Karpas-422 (cell line): ENCODE data around the gene CEACAM16. TPM values are rescaled to one million over a fixed set of nuclear protein-coding genes. Genes with fewer than 3 reads are reported as not detected.

ENCODE experiments used
- DNase-seq: peaks from one replicate; pipeline ENCODE4 v3.0.0-alpha.2; 2015
- H2AFZ ChIP-seq: fragments of 200-600 bp; sonication (generic); 2 replicates; pipeline ENCODE4 v1.6.1; 2014; ENCODE audit warnings: antibody characterized with exemption, low read length, mixed read lengths
- H3K27ac ChIP-seq: fragments of 200-600 bp; sonication (generic); 2 replicates; pipeline ENCODE4 v1.5.1; 2014; ENCODE audit warnings: mild to moderate bottlenecking, low read length, moderate library complexity
- H3K27me3 ChIP-seq: fragments of 200-600 bp; sonication (generic); 2 replicates; pipeline ENCODE4 v1.6.1; 2014; ENCODE audit warnings: low read length, mixed read lengths
- H3K36me3 ChIP-seq: fragments of 200-600 bp; sonication (generic); 2 replicates; pipeline ENCODE4 v1.6.1; 2014; ENCODE audit warnings: low read length, mixed read lengths; ENCODE audit not compliant: insufficient read depth
- H3K4me1 ChIP-seq: fragments of 200-600 bp; sonication (generic); 2 replicates; pipeline ENCODE4 v1.6.1; 2014; ENCODE audit warnings: mild to moderate bottlenecking, low read length, mixed read lengths
- H3K4me2 ChIP-seq: fragments of 200-600 bp; sonication (generic); 2 replicates; pipeline ENCODE4 v1.6.1; 2014; ENCODE audit warnings: low read length, low read depth, mild to moderate bottlenecking; ENCODE audit not compliant: poor library complexity, severe bottlenecking
- H3K4me3 ChIP-seq: fragments of 200-600 bp; sonication (generic); 2 replicates; pipeline ENCODE4 v1.5.1; 2014; ENCODE audit warnings: mild to moderate bottlenecking, antibody characterized with exemption, low read length, mixed read lengths
- H3K79me2 ChIP-seq: fragments of 200-600 bp; sonication (generic); 2 replicates; pipeline ENCODE4 v1.6.1; 2014; ENCODE audit warnings: mild to moderate bottlenecking, low read length, mixed read lengths
- H3K9ac ChIP-seq: fragments of 200-600 bp; sonication (generic); 2 replicates; pipeline ENCODE4 v1.6.0; 2014; ENCODE audit warnings: low read length
- H3K9me2 ChIP-seq: fragments of 200-600 bp; sonication (generic), shearing (Covaris generic); replicated peaks from 2 replicates; pipeline ENCODE4 v1.6.0; 2014; ENCODE audit warnings: mild to moderate bottlenecking, low read length, moderate library complexity; ENCODE audit not compliant: insufficient read depth
- H3K9me3 ChIP-seq: fragments of 300-700, 200-600 bp; sonication (generic); 2 replicates; pipeline ENCODE4 v1.6.1; 2014; ENCODE audit warnings: low read length, mixed read lengths
- H4K20me1 ChIP-seq: fragments of 200-600 bp; sonication (generic); 2 replicates; pipeline ENCODE4 v1.6.1; 2014; ENCODE audit warnings: mild to moderate bottlenecking, antibody characterized with exemption, low read length, low read depth; ENCODE audit not compliant: insufficient read depth
- total RNA-seq: library from RNA; depleted of rRNA; stranded (reverse); fragments of >200 nt; shearing (Covaris generic); gene quantifications from 2 replicates; pipeline ENCODE4 v1.2.3, GENCODE V29; 2014; ENCODE audit warnings: low replicate concordance

Gene CEACAM16
- total RNA-seq, 1 experiment from 2014 or later: not detected

- no peak overlapping the region for H3K27ac ChIP-seq
Measured at GRCh38 chr19:44692379-44692721, 6.6 kb upstream of the CEACAM16 start.

DNA sequence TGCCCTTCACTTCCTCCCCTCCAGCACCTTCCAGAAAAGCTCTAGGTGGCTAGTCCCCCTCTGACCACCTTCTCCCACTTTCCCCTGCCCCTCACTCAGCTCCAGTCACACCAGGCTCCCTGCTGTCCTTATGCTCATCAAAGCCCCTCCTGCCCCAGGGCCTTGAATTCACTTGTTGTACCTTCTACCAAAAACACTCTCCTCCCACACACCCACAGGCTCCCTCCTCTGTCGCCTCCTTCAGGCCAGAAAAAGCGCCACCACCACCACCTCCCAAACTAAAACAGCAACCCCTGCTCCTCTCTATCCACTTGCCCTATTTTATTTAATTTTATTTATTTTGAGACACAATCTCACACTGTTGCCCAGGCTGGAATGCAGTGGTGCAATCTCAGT is 4.8 kb upstream of the CEACAM16 start:
- no peaks in the 10 kb centered on the region for H3K4me1 ChIP-seq
- no peak for DNase-seq
- H3K4me2 ChIP-seq: no peak overlapping the region
- H3K27me3 ChIP-seq: no peaks in the 10 kb centered on the region
- H3K79me2 ChIP-seq: no peaks in the 10 kb centered on the region
- no peaks in the 10 kb centered on the region for H3K9me2 ChIP-seq
- no peaks in the 10 kb centered on the region for H3K36me3 ChIP-seq
- H3K27ac ChIP-seq: no peak overlapping the region
- H3K9me3 ChIP-seq: no peaks in the 10 kb centered on the region
- H3K4me3 ChIP-seq: no peak overlapping the region
- no peak overlapping the region for H2AFZ ChIP-seq
- no peak overlapping the region for H3K9ac ChIP-seq
- H4K20me1 ChIP-seq: no peaks in the 10 kb centered on the region

More at GRCh38 chr19:44692379-44692721, 6.6 kb upstream of the CEACAM16 start:
- no peaks in the 10 kb centered on the region for H4K20me1 ChIP-seq
- no peak for DNase-seq
- no peak overlapping the region for H3K9ac ChIP-seq
- H3K27me3 ChIP-seq: no peaks in the 10 kb centered on the region
- H3K4me3 ChIP-seq: no peak overlapping the region
- no peaks in the 10 kb centered on the region for H3K79me2 ChIP-seq
- H3K36me3 ChIP-seq: no peaks in the 10 kb centered on the region
- H2AFZ ChIP-seq: no peak overlapping the region
- H3K4me1 ChIP-seq: no peaks in the 10 kb centered on the region
- H3K4me2 ChIP-seq: no peak overlapping the region
- H3K9me3 ChIP-seq: no peaks in the 10 kb centered on the region
- no peaks in the 10 kb centered on the region for H3K9me2 ChIP-seq

- Histone ChIP-seq H3K9me2 (no peaks in the 10 kb centered on the region), H3K9ac (no peak overlapping the region), H3K79me2 (no peaks in the 10 kb centered on the region), H3K27me3 (no peaks in the 10 kb centered on the region), H3K4me1 (no peaks in the 10 kb centered on the region), H3K9me3 (no peaks in the 10 kb centered on the region), H3K36me3 (no peaks in the 10 kb centered on the region), H3K4me2 (no peak overlapping the region), H2AFZ (no peak overlapping the region), H4K20me1 (no peaks in the 10 kb centered on the region), H3K4me3 (no peak overlapping the region), H3K27ac (no peak overlapping the region)
- DNase-seq: no peak
Measured at GRCh38 chr19:44696939-44697669, 1.8 kb upstream of the CEACAM16 start.

- Histone ChIP-seq H3K27me3 (no peaks in the 10 kb centered on the region), H3K79me2 (no peaks in the 10 kb centered on the region), H3K4me1 (no peaks in the 10 kb centered on the region), H3K9me3 (no peaks in the 10 kb centered on the region), H3K4me3 (no peak overlapping the region), H3K9ac (no peak overlapping the region), H3K9me2 (no peaks in the 10 kb centered on the region), H3K36me3 (no peaks in the 10 kb centered on the region), H3K27ac (no peak overlapping the region), H2AFZ (no peak overlapping the region), H4K20me1 (no peaks in the 10 kb centered on the region), H3K4me2 (no peak overlapping the region)
- DNase-seq: no peak
Measured at GRCh38 chr19:44697670-44698034, 1.3 kb upstream of the CEACAM16 start.

GRCh38 chr19:44700547-44700946 is 1.6 kb downstream of the CEACAM16 start:
- Histone ChIP-seq H3K4me2 (no peak overlapping the region), H3K9ac (no peak overlapping the region), H3K27me3 (no peaks in the 10 kb centered on the region), H3K4me3 (no peak overlapping the region), H3K27ac (no peak overlapping the region), H3K79me2 (no peaks in the 10 kb centered on the region), H4K20me1 (no peaks in the 10 kb centered on the region), H3K9me3 (no peaks in the 10 kb centered on the region), H3K36me3 (no peaks in the 10 kb centered on the region), H2AFZ (no peak overlapping the region), H3K4me1 (no peaks in the 10 kb centered on the region), H3K9me2 (no peaks in the 10 kb centered on the region)
- no peak for DNase-seq

DNA sequence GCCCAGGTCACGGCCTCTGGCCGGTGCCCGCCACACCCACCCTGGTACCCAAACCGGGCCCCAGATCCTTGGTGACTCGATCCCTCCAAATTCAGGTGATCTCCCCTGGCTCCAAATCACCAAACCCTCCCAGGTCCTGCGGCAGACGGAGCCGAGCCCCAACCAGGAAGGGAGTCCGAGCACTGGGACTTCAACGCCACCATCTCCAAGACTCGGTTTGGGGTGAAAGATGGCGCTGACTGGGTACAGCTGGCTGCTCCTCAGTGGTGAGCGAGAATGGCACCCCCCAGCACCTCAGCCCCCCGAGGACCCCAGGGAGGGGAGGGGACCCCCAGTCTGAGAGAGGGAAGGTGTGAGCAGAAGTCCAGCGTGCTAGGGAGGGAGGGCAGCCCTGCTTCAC is 2.3 kb downstream of the CEACAM16 start:
- Histone ChIP-seq H3K9me2 (no peaks in the 10 kb centered on the region), H3K4me1 (no peaks in the 10 kb centered on the region), H3K27ac (no peak overlapping the region), H3K79me2 (no peaks in the 10 kb centered on the region), H3K9ac (no peak overlapping the region), H3K27me3 (no peaks in the 10 kb centered on the region), H4K20me1 (no peaks in the 10 kb centered on the region), H3K4me3 (no peak overlapping the region), H3K36me3 (no peaks in the 10 kb centered on the region), H3K9me3 (no peaks in the 10 kb centered on the region), H3K4me2 (no peak overlapping the region), H2AFZ (no peak overlapping the region)
- no peak for DNase-seq

- H3K9me3 ChIP-seq: no peaks in the 10 kb centered on the region
- no peaks in the 10 kb centered on the region for H3K27me3 ChIP-seq
- no peak overlapping the region for H3K4me3 ChIP-seq
- H3K4me1 ChIP-seq: no peaks in the 10 kb centered on the region
- no peaks in the 10 kb centered on the region for H3K9me2 ChIP-seq
- no peaks in the 10 kb centered on the region for H3K79me2 ChIP-seq
- H3K36me3 ChIP-seq: no peaks in the 10 kb centered on the region
- H2AFZ ChIP-seq: no peak overlapping the region
- H3K27ac ChIP-seq: no peak overlapping the region
- DNase-seq: no peak
- no peaks in the 10 kb centered on the region for H4K20me1 ChIP-seq
- no peak overlapping the region for H3K4me2 ChIP-seq
- no peak overlapping the region for H3K9ac ChIP-seq
Measured at GRCh38 chr19:44702551-44703176, 3.7 kb downstream of the CEACAM16 start.

DNA sequence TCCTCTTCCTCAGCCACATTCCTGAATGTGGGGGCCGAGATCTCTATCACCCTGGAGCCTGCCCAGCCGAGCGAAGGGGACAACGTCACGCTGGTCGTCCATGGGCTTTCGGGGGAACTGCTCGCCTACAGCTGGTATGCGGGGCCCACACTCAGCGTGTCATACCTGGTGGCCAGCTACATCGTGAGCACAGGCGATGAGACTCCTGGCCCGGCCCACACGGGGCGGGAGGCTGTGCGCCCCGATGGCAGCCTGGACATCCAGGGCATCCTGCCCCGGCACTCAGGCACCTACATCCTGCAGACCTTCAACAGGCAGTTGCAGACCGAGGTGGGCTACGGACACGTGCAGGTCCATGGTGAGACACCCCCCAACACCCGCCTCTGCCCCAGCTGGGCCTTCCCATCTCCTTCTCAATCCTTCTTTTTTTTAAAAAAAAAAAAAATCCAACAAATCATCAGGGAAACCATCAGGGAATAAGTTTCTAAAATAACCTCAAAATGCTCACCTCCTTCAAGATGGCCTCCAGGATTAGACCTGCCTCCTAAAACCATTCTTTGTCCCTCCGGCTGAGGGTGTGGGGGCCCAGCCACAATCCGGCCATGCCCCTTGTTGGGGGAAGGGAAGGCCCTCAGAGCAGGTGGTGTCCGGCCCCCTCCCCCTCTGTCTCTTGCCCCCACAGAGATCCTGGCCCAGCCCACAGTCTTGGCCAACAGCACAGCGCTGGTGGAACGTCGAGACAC is 4.6 kb downstream of the CEACAM16 start:
- Histone ChIP-seq H4K20me1 (no peaks in the 10 kb centered on the region), H2AFZ (no peak overlapping the region), H3K9me2 (no peaks in the 10 kb centered on the region), H3K79me2 (no peaks in the 10 kb centered on the region), H3K4me1 (no peaks in the 10 kb centered on the region), H3K27ac (no peak overlapping the region), H3K9ac (no peak overlapping the region), H3K9me3 (no peaks in the 10 kb centered on the region), H3K4me3 (no peak overlapping the region), H3K27me3 (no peaks in the 10 kb centered on the region), H3K36me3 (no peaks in the 10 kb centered on the region), H3K4me2 (no peak overlapping the region)
- DNase-seq: no peak
